Left renal pelvis (tissue), 4 donors: Measurements from ENCODE around the gene PAX9. TPM values are rescaled to one million over a fixed set of nuclear protein-coding genes. Genes with fewer than 3 reads are reported as not detected.

Experiments
- DNase-seq, 4 donors: peaks; one replicate each; pipeline ENCODE4 v3.0.0-alpha.2; 2013; ENCODE audit warnings: low read depth in 4 of 4, low spot score in 3 of 4
- polyA plus RNA-seq, 4 donors: library from polyadenylated mRNA; unstranded; fragments of 120-200 nt; gene quantifications; one replicate each; pipeline ENCODE4 v1.2.1, GENCODE V29; 2013; ENCODE audit not compliant: insufficient read length in 4 of 4

Gene PAX9
- under 1 TPM; 0.26 to 0.52 (median 0.29) TPM for polyA plus RNA-seq

- DNase-seq = peak in 2 of 4 donors; percentile 64 to 70
These were observed at the start of gene PAX9 for GRCh38 chr14:36661506-36662257. Gene PAX9, plus strand, starts transcription at chr14:36661860. Its CDS starts 230 bp downstream, at chr14:36662090.

GRCh38 chr14:36617824-36618223 lies 43.8 kb upstream of the PAX9 start:
- DNase-seq = no peak

GRCh38 chr14:36618641-36619040 lies 43.0 kb upstream of the PAX9 start:
- DNase-seq = no peak

- DNase-seq = no peak
These were observed 42.5 kb upstream of the PAX9 start for GRCh38 chr14:36619131-36619530.

- DNase-seq = no peak
These were observed 41.8 kb upstream of the PAX9 start for GRCh38 chr14:36619853-36620252.

- no peak for DNase-seq
These were observed 36.6 kb upstream of the PAX9 start for GRCh38 chr14:36625014-36625413.

- no peak for DNase-seq
These were observed 36.2 kb upstream of the PAX9 start for GRCh38 chr14:36625436-36625835.

GRCh38 chr14:36626151-36626550 lies 35.5 kb upstream of the PAX9 start:
- DNase-seq = no peak

- no peak for DNase-seq
These were observed 33.7 kb upstream of the PAX9 start for GRCh38 chr14:36627981-36628380.

- no peak for DNase-seq
These were observed 28.1 kb upstream of the PAX9 start for GRCh38 chr14:36633580-36633979.

GRCh38 chr14:36646664-36647416 lies 14.8 kb upstream of the PAX9 start:
- no peak for DNase-seq

GRCh38 chr14:36647417-36647823 lies 14.2 kb upstream of the PAX9 start:
- DNase-seq = no peak

- no peak for DNase-seq
These were observed 13.6 kb upstream of the PAX9 start for GRCh38 chr14:36647824-36648753.

GRCh38 chr14:36649872-36650650 lies 11.6 kb upstream of the PAX9 start:
- DNase-seq = no peak

- no peak for DNase-seq
These were observed 9.0 kb upstream of the PAX9 start for GRCh38 chr14:36652542-36653201.

- no peak for DNase-seq
These were observed 8.2 kb upstream of the PAX9 start for GRCh38 chr14:36653413-36653812.

- DNase-seq = no peak
These were observed 7.5 kb upstream of the PAX9 start for GRCh38 chr14:36653962-36654793.

GRCh38 chr14:36654794-36655381 lies 6.8 kb upstream of the PAX9 start:
- no peak for DNase-seq
